Stimulated activated naive CD8-positive, alpha-beta T cell treated with anti-CD3 and anti-CD28 coated beads, Interleukin-15, amount 100 ng/mL, for 72 hours (primary cell): ENCODE results near the gene TNFAIP6.
"Not testable (repeated sequence)": the region's sequence is repeated elsewhere in the genome, so short reads cannot be mapped to it uniquely, and the experiment has no call there.

Experiments
- ATAC-seq: fragments of 150-1000 bp; cut with Tn5 transposase; 2 replicates; pipeline ENCODE4 v1.10.0; 2021; ENCODE audit warnings: mild to moderate bottlenecking, moderate library complexity
- DNase-seq, 2 donors: peaks; one replicate each; pipeline ENCODE4 v3.0.0; 2021 to 2022
- H3K27ac Mint-ChIP-seq, 2 donors: one replicate each; pipeline ENCODE4 v1.8.0; 2022; ENCODE audit warnings: mild to moderate bottlenecking in 2 of 2, mixed read lengths in 2 of 2, moderate library complexity in 2 of 2
- H3K27me3 Mint-ChIP-seq: one replicate; pipeline ENCODE4 v1.8.0; 2022; ENCODE audit warnings: mixed read lengths
- H3K4me1 Mint-ChIP-seq: one replicate; pipeline ENCODE4 v1.8.0; 2022; ENCODE audit warnings: mild to moderate bottlenecking, mixed read lengths
- H3K4me3 Mint-ChIP-seq, 2 donors: one replicate each; pipeline ENCODE4 v1.8.0; 2022; ENCODE audit warnings: mild to moderate bottlenecking in 2 of 2, mixed read lengths in 2 of 2, moderate library complexity in 1 of 2
- H3K9me3 Mint-ChIP-seq, 2 donors: one replicate each; pipeline ENCODE4 v1.8.0; 2022; ENCODE audit warnings: mixed read lengths in 2 of 2

Gene TNFAIP6, protein sequence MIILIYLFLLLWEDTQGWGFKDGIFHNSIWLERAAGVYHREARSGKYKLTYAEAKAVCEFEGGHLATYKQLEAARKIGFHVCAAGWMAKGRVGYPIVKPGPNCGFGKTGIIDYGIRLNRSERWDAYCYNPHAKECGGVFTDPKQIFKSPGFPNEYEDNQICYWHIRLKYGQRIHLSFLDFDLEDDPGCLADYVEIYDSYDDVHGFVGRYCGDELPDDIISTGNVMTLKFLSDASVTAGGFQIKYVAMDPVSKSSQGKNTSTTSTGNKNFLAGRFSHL

DNA sequence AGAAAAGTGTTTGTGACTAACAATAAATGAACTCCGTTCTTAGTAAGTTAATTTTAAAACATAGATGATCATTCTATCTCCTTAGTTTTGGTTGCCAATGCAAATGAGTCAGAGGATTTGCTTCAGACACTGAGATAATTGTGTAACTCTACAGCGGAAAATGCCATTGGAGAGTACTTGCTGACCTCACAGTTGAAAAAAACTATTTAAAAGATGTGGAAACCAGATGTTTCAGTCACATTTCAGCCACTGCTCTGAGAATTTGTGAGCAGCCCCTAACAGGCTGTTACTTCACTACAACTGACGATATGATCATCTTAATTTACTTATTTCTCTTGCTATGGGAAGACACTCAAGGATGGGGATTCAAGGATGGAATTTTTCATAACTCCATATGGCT lies at the start of gene TNFAIP6:
Gene TNFAIP6 (plus strand): TSS at position 234 of the 400 bp plus-strand sequence. CDS start 75 bp downstream, at position 309.
- ATAC-seq (no peak), DNase-seq (no peak)
- H3K4me1 Mint-ChIP-seq: no peaks in the 10 kb centered on the region
- peaks cover 7% of the 10 kb centered on the region for H3K27me3 Mint-ChIP-seq
- no peak within 1 kb of the TSS for H3K4me3 Mint-ChIP-seq
- no peak within 1 kb of the TSS for H3K27ac Mint-ChIP-seq
- H3K9me3 Mint-ChIP-seq: no peaks in the 10 kb centered on the region

DNA sequence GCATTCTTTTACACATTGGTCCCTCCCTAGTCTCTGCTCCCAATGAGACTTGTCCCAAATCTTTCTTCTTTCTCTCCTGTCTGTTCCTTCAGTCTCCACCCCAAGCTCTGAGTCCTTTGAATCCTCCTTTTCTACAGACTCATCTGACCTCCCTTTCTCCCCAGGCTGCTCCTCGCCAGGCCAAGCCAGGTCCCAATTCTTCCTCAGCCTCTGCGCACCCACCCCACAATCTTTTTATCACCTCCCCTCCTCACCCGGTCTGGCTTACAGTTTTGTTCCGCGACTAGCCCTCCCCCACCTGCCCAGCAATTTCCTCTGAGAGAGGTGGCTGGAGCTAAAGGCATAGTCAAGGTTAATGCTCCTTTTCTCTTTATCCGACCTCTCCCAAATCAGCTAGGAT lies 47.1 kb upstream of the TNFAIP6 start:
- not testable (repeated sequence) for H3K27ac Mint-ChIP-seq, H3K4me3 Mint-ChIP-seq, DNase-seq, H3K4me1 Mint-ChIP-seq, ATAC-seq, H3K9me3 Mint-ChIP-seq, H3K27me3 Mint-ChIP-seq

DNA sequence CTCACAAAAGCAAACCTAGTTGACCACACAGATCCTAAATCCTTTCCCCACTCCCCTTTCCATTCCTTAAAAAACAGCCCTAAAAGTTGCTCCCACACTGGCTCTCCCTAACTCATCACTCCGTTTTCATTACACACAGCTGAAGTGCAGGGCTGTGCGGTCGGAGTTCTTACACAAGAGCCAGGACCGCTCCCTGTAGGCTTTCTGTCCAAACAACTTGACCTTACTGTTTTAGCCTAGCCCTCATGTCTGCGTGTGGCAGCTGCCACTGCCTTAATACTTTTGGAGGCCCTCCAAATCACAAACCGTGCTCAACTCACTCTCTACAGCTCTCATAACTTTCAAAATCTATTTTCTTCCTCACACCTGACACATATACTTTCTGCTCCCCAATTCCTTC lies 45.0 kb upstream of the TNFAIP6 start:
- not testable (repeated sequence) for H3K4me1 Mint-ChIP-seq, H3K4me3 Mint-ChIP-seq, H3K9me3 Mint-ChIP-seq, DNase-seq, H3K27me3 Mint-ChIP-seq, ATAC-seq, H3K27ac Mint-ChIP-seq

DNA sequence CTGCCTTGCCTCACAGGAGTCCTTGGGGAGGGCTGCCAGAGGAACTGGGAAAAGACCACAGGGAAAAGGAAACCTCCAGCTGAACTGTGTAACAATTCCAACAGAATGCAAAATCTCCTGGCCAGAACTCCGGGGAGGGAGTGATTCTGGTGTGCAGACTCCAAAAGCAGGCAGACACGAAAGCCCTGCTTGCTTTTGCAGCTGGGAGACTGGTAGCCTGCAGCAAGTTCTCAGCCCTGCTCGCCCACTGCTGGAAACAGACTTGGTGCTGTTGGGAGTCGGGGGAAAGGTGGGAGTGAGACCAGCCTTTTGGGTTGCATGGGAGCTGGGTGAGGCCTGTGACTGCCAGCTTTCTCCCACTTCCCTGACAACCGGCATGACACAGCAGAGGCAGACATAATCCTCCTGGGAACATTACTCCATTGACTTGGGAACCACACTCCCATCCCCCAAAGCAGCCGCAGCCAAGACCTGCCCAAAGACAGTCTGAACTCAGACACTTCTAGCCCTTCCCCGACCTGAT lies 42.0 kb upstream of the TNFAIP6 start:
- ATAC-seq (no peak), DNase-seq (no peak)
- Mint-ChIP-seq H3K27ac (no peak overlapping the region), H3K9me3 (peaks cover 4 to 14% of the 10 kb centered on the region in 2 donors), H3K4me1 (peaks cover 8% of the 10 kb centered on the region), H3K4me3 (no peak overlapping the region), H3K27me3 (peaks cover 7% of the 10 kb centered on the region)

DNA sequence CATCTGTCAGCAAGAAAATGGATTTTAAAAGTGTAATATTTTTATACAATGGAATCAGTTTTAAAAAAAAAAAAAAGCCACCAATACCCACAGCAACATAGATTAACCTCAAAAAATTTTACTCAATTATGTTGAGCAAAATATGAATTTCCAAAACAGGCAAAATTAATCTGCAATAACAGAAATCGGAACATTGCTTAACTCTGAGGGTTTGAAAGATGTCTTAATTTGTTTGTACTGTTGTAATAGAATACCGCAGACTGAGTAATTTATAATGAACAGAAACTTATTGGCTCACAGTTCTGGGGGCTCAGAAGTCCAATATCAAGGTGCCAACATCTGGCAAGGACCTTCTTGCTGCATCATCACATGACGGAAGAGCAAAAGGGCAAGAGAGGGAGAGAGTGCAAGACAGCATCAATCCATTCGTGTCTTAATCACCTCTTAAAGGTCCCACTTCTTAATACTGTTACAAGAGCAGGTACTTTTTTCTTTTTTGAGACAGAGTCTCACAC lies 31.8 kb upstream of the TNFAIP6 start:
- Mint-ChIP-seq H3K4me1 (no peaks in the 10 kb centered on the region), H3K9me3 (peaks cover 1% of the 10 kb centered on the region in 2 donors), H3K4me3 (no peak overlapping the region), H3K27ac (no peak overlapping the region), H3K27me3 (no peaks in the 10 kb centered on the region)
- ATAC-seq (no peak), DNase-seq (no peak)

DNA sequence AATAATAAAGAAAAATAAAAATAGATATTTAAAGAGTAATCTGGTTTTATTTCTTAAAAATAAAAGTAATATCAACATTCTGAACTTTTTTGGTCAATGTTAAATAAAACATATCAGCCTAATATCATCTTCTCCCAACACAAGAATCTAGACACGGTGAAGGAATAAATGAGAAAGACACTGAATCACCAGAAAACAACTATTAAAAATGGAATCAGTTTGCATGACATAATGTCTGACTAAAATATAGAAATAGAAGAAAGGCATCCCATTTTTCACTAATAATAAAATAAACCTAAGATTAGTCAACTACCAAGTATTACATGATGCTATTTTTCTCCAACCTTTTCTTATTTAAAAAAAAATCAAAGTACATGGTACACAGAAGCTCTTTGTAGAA lies 30.8 kb upstream of the TNFAIP6 start:
- no peaks in the 10 kb centered on the region for H3K9me3 Mint-ChIP-seq
- no peak for ATAC-seq
- H3K4me1 Mint-ChIP-seq: no peaks in the 10 kb centered on the region
- H3K4me3 Mint-ChIP-seq: no peak overlapping the region
- no peak for DNase-seq
- no peaks in the 10 kb centered on the region for H3K27me3 Mint-ChIP-seq
- no peak overlapping the region for H3K27ac Mint-ChIP-seq

DNA sequence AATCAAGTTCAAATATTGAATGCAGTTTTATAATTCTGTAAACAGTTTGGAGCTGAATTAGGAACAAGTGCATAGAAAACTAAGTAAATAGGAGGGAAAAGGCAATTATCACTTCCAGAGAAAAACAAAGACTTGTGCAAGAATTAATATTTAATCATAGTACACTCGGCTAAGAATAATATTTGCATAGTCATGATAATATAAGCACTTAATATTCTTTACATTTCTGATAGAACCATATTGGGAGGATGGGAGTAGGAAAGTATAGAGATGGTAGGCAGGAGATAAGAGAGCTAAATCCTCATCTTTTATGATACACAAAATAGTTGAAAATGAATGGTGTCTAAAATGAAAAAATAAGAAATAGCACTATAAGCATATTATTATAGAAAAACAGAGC lies 27.4 kb upstream of the TNFAIP6 start:
- H3K4me3 Mint-ChIP-seq: no peak overlapping the region
- no peaks in the 10 kb centered on the region for H3K4me1 Mint-ChIP-seq
- no peak overlapping the region for H3K27ac Mint-ChIP-seq
- DNase-seq: no peak
- no peak for ATAC-seq
- H3K9me3 Mint-ChIP-seq: no peaks in the 10 kb centered on the region
- no peaks in the 10 kb centered on the region for H3K27me3 Mint-ChIP-seq

DNA sequence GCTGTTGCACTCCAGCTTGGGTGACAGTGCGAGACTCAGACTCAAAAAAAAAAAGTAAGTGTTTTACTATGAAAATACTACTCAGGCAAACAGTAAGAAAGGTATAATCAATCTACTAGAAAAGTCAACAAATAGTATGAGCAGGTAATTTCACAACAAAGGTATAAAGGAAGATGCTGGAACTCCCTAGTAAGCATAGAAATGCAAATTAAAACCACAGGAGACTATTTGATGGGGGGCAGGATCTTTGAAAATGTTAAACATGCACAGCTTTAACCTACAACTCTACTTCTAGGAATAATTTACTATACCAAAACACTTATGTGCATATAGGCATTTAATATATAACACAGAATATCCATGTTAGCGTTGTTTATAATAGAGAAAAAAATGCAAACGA lies 24.3 kb upstream of the TNFAIP6 start:
- Mint-ChIP-seq H3K27ac (no peak overlapping the region), H3K27me3 (peaks cover 11% of the 10 kb centered on the region), H3K4me3 (no peak overlapping the region), H3K4me1 (no peaks in the 10 kb centered on the region), H3K9me3 (no peaks in the 10 kb centered on the region)
- no peak for ATAC-seq
- DNase-seq: no peak

DNA sequence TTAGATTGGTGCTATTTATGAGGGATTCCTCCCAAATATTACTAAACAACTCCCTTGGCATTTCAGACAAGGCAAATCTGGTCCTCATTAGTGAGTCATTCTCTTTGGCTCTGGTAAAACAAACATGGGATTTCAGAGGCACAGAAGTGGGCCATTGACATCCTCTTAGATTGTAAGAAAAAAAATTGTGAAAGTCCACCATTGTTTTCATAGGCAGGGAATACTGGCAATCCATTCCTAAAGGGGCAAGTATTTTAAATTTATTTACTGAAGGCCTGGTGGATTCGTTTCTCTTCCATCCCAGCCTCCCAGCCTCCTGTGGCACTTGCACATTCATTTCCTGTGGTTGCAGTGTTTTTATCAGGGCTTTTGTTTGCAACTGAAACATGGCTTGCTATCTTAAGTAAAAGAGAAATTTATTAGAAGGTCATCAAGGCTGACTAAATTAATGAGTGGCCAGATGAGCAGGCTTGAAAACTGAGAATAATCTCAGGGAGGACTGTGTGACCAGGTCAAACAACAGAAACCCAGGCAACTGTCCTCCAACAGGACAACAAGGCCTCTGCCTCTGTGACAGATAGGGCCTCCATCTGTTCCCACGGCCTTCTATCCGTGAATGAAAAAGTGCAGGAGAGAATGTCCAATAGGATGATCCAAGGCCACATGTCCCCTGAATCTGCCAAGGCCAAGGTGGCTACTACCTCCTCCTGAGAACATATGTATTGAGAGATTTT lies 23.1 kb upstream of the TNFAIP6 start:
- Mint-ChIP-seq H3K4me3 (no peak overlapping the region), H3K27ac (no peak overlapping the region), H3K9me3 (no peaks in the 10 kb centered on the region), H3K4me1 (no peaks in the 10 kb centered on the region), H3K27me3 (peaks cover 11% of the 10 kb centered on the region)
- DNase-seq (no peak), ATAC-seq (no peak)

DNA sequence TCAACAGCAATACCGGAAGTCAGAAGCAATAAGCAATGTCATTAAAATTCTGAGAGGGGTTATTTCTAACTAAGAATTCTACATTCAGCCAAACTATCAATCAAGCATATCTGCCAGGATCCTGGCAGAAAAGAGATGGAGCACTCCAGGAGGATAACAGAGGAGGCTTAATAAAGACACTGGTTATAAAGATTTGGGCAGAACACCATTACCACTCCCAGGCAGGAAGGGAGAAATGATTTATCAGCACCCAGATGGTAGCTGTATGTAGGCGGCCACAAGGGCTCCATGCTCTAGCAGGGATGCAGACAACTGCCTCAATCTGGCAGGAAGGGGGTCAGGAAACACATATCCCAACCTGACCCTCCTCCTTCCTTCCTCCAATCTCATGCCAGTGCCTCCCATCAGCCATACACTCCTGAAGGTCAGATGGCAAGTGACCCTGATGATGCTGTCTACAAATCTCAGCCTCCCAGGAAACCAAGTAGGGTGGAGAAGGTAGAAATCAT lies 20.5 kb upstream of the TNFAIP6 start:
- no peak overlapping the region for H3K4me3 Mint-ChIP-seq
- DNase-seq: no peak
- peaks cover 11% of the 10 kb centered on the region for H3K27me3 Mint-ChIP-seq
- peaks cover 10 to 12% of the 10 kb centered on the region in 2 donors for H3K9me3 Mint-ChIP-seq
- H3K27ac Mint-ChIP-seq: no peak overlapping the region
- no peak for ATAC-seq
- no peaks in the 10 kb centered on the region for H3K4me1 Mint-ChIP-seq

DNA sequence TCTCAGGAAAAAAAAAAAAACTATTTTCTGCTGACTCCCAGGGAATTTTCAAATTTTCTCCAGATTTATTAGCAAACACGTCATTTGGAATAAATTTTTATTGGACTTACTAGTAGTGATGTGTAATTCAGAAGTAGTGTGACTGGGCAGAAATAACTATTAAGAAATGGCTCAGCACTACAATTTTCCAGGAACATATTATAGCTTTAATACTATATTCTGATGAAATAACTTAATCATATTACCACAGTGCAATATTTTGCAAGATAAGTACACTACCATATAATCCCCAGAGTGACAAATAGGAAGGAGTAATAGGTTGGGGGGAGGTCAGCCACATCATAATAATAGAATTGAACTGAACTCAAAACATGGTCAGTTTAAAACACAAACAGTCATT lies 19.7 kb upstream of the TNFAIP6 start:
- H3K27ac Mint-ChIP-seq: no peak overlapping the region
- no peak overlapping the region for H3K4me3 Mint-ChIP-seq
- H3K4me1 Mint-ChIP-seq: no peaks in the 10 kb centered on the region
- H3K9me3 Mint-ChIP-seq: peaks cover 10 to 13% of the 10 kb centered on the region in 2 donors
- no peak for ATAC-seq
- peaks cover 11% of the 10 kb centered on the region for H3K27me3 Mint-ChIP-seq
- DNase-seq: no peak

DNA sequence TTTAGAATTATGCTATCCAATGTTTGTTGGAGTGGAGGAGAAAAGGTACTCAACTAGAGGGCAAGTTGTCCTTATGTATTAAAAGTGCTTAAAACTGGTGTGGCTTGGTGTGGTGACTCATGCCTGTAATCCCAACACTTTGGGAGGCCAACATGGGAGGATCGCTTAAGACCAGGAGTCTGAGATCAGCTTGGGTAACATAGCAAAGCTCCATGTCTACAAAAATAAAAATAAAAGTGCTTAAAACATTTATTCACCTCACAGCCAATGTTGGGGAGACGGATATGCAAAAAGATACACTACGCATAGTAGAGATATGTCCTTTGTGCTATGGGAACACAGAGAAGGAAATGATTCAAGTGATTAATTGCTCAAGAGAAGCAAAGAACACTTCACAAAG lies 19.3 kb upstream of the TNFAIP6 start:
- peaks cover 10 to 13% of the 10 kb centered on the region in 2 donors for H3K9me3 Mint-ChIP-seq
- no peak for DNase-seq
- peaks cover 11% of the 10 kb centered on the region for H3K27me3 Mint-ChIP-seq
- H3K4me3 Mint-ChIP-seq: no peak overlapping the region
- no peaks in the 10 kb centered on the region for H3K4me1 Mint-ChIP-seq
- ATAC-seq: no peak
- H3K27ac Mint-ChIP-seq: no peak overlapping the region

DNA sequence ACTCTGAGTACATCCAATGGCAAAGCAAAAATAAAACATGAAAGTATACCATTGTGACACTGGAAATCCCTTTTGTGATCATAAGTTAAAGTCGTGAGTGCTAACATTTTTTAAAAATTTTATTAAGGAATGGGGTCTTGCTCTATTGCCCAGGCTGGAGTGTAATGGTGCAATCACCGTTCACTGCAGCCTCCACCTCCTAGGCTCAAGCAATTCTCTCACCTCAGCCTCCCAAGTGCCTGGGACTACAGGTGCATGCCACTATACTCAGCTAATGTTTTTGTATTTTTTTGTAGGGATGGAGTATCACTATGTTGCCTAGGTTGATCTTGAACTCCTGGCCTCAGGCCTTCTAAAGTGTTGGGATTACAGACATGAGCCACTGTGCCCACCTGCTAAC lies 14.3 kb upstream of the TNFAIP6 start:
- Mint-ChIP-seq H3K4me1 (no peaks in the 10 kb centered on the region), H3K27ac (no peak overlapping the region), H3K9me3 (peaks cover 10 to 23% of the 10 kb centered on the region in 2 donors), H3K27me3 (no peaks in the 10 kb centered on the region), H3K4me3 (no peak overlapping the region)
- ATAC-seq: no peak
- no peak for DNase-seq

DNA sequence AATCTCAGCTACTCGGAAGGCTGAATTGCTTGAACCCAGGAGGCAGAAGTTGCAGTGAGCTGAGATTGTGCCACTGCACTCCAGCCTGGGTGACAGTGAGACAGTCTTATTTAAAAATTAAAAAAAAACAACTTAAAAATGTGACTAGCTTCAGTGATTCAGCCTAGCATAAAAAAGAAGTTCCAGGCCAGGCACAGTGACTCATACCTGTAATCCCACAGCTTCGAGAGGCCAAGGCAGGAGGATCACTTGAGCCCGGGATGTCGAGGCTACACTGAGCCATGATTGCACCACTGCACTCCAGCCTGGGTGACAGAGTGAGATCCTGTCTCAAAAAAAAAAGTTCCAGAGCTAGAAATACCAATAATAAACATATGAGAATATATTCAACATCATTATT lies 13.2 kb upstream of the TNFAIP6 start:
- H3K4me3 Mint-ChIP-seq, H3K27me3 Mint-ChIP-seq, H3K4me1 Mint-ChIP-seq, H3K27ac Mint-ChIP-seq, ATAC-seq, DNase-seq: not testable (repeated sequence)
- H3K9me3 Mint-ChIP-seq: peaks cover 10 to 23% of the 10 kb centered on the region in 2 donors

DNA sequence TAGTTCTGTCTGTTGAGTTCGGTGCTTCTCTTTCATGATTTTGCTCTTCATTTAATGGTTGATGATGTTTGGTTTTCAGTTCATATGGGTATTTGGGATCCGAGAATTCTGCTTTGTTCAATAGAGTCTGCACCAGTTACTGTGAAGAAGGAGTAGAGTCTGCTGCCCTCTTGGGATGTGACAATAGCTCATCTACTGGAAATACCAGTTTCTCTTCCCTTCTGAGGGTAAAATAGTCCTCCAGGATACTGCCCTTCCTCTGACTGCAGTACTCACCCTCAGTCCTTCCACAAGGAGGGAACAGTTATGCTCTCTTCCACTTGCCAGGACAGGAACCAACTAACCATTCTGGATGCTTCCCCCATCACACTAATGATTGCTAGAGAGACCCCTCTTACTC lies 12.5 kb upstream of the TNFAIP6 start:
- no peak overlapping the region for H3K27ac Mint-ChIP-seq
- ATAC-seq (no peak), DNase-seq (no peak)
- no peak overlapping the region for H3K4me3 Mint-ChIP-seq
- no peaks in the 10 kb centered on the region for H3K27me3 Mint-ChIP-seq
- peaks cover 10 to 23% of the 10 kb centered on the region in 2 donors for H3K9me3 Mint-ChIP-seq
- H3K4me1 Mint-ChIP-seq: no peaks in the 10 kb centered on the region

DNA sequence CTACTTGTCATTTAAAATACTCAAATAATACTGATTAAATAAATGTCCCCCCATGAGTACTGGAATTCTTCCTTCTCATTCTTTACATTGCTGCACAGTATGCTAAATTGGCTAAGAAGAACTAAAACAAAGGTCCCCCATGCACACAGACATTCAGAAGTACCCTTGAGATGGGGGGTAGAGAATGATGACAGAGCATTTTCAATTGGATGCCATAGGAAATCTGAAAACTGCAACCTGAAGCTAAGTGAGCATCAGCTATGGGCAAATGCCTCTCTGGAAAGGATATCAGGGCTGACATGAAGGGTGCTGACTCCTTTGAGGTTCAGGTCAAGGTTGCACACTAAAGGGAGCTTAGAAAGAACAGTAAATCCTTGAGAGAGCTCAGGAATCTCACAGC lies 10.1 kb upstream of the TNFAIP6 start:
- Mint-ChIP-seq H3K27me3 (no peaks in the 10 kb centered on the region), H3K27ac (no peak overlapping the region), H3K4me3 (no peak overlapping the region), H3K9me3 (peaks cover 0 to 9% of the 10 kb centered on the region in 2 donors), H3K4me1 (no peaks in the 10 kb centered on the region)
- no peak for ATAC-seq
- DNase-seq: no peak
